Bronchial epithelial cell (primary cell): ENCODE results near the gene CHMP4B. TPM values are rescaled to one million over a fixed set of nuclear protein-coding genes. Genes with fewer than 3 reads are reported as not detected.

Source experiments
- DNase-seq: peaks from one replicate; pipeline ENCODE4 v3.0.0-alpha.2; 2010; ENCODE audit warnings: low read depth
- FAIRE-seq: peaks from 2 replicates; lab custom pipeline; 2011; peaks lifted over from hg19 to GRCh38; lab: Jason Lieb, UNC
- H3K27me3 ChIP-seq: 2 replicates; pipeline ENCODE4 v1.5.1; 2011; ENCODE audit warnings: low read length; ENCODE audit not compliant: control insufficient read depth, insufficient read depth
- H3K36me3 ChIP-seq: 2 replicates; pipeline ENCODE4 v1.5.1; 2011; ENCODE audit warnings: low read length; ENCODE audit not compliant: control insufficient read depth, insufficient read depth
- H3K4me3 ChIP-seq: 2 replicates; pipeline ENCODE4 v1.5.1; 2011; ENCODE audit warnings: mild to moderate bottlenecking, low read depth, low read length, control low read depth
- total RNA-seq: library from RNA; depleted of rRNA; stranded (reverse); fragments of >200 nt; gene quantifications from 2 replicates; pipeline ENCODE4 v1.2.1, GENCODE V29; 2014
- TF ChIP-seq, protein P1 (sequence below): IDR thresholded peaks from 2 replicates; pipeline ENCODE4 v1.5.1; 2011; ENCODE audit warnings: mild to moderate bottlenecking, moderate library complexity, low read length, control low read depth, inconsistent platforms; ENCODE audit not compliant: insufficient read depth, severe bottlenecking

The CHMP4B gene
- total RNA-seq, 1 donor from 2014 or later = 30.5 TPM

DNA sequence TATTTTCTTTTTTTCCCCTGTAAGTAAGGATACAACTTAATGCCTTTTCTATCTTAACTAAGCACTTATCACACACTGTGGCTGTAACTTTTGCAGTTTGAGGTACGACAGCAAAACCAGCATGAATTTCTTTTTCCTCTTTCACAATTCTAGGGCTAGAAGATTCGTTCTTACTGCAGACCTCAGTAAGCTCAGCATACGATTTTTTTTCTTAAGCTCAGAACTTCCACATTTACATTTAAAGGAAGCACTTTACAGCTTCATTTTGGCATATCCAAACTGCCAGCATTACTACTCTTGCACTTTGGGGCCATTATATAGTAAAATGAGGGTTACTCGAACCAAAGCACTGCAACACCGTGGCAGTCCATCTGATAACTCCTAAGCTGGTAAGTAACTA lies 889 bp upstream of the CHMP4B start:
- no peak overlapping the region for H3K4me3 ChIP-seq
- DNase-seq = no peak
- no peaks in the 10 kb centered on the region for H3K27me3 ChIP-seq
- TF ChIP-seq, protein P1, sequence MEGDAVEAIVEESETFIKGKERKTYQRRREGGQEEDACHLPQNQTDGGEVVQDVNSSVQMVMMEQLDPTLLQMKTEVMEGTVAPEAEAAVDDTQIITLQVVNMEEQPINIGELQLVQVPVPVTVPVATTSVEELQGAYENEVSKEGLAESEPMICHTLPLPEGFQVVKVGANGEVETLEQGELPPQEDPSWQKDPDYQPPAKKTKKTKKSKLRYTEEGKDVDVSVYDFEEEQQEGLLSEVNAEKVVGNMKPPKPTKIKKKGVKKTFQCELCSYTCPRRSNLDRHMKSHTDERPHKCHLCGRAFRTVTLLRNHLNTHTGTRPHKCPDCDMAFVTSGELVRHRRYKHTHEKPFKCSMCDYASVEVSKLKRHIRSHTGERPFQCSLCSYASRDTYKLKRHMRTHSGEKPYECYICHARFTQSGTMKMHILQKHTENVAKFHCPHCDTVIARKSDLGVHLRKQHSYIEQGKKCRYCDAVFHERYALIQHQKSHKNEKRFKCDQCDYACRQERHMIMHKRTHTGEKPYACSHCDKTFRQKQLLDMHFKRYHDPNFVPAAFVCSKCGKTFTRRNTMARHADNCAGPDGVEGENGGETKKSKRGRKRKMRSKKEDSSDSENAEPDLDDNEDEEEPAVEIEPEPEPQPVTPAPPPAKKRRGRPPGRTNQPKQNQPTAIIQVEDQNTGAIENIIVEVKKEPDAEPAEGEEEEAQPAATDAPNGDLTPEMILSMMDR = no peak
- no peak for FAIRE-seq
- no peaks in the 10 kb centered on the region for H3K36me3 ChIP-seq

DNA sequence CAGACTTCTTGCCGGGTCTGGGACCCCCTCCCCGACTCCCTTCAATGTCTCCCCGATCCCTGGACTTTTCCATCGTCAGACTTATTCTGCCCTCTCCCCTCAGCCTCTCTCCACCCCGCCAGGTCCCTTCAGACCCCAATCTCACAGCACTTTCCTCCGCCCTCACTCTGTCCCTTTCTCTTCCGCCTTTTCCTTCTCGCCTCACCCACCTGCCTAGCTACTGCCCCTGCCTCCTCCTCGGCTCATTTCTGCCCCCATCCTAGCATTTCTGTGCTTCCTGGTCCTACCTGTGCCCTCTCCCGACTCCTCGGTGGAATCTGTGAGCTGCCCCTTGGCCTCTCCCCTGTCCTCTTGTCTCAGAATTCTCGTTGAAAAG lies 616 bp downstream of the CHMP4B start:
- no peaks in the 10 kb centered on the region for H3K27me3 ChIP-seq
- TF ChIP-seq, protein P1 = no peak
- DNase-seq (peak; percentile 4), FAIRE-seq (no peak)
- H3K36me3 ChIP-seq = no peaks in the 10 kb centered on the region
- H3K4me3 ChIP-seq = peak overlapping the region; percentile 95

DNA sequence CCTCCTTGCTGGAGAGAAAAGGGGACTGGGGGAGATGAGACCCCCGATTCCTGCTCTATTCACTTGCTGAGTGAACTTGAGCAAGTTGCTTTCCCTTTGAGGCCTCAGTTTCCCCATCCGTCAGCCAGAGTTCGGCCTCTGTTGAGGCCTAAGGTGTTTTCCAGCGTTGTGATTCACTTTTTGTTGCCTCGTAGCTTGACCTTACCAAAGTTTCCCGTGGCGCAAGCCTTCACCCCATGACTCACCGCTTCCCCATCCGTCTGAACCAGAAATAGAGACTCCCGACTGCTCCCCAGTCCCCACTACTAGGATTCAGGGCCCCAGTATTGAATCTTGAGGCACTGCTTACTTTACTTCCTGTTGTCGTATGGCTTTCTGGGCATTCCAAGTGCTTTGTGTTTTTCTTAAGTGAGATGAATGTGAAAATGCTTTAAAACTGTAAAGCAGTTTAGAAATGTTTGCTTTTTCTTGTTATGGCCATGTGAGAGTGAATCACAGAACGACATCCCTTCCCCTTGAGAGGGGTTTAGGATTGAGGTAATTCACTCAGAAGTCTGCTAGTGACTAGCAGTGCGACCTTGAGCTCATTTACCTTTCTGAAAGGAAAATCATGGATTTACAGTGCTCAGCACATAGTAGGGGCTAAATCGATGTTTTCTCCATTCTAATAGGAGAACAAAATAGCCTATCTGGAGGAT lies 1.2 kb downstream of the CHMP4B start:
- no peak for FAIRE-seq
- Histone ChIP-seq H3K27me3 (no peaks in the 10 kb centered on the region), H3K4me3 (peak overlapping the region; percentile 95), H3K36me3 (no peaks in the 10 kb centered on the region)
- TF ChIP-seq, protein P1 = no peak
- DNase-seq = peak; percentile 92

DNA sequence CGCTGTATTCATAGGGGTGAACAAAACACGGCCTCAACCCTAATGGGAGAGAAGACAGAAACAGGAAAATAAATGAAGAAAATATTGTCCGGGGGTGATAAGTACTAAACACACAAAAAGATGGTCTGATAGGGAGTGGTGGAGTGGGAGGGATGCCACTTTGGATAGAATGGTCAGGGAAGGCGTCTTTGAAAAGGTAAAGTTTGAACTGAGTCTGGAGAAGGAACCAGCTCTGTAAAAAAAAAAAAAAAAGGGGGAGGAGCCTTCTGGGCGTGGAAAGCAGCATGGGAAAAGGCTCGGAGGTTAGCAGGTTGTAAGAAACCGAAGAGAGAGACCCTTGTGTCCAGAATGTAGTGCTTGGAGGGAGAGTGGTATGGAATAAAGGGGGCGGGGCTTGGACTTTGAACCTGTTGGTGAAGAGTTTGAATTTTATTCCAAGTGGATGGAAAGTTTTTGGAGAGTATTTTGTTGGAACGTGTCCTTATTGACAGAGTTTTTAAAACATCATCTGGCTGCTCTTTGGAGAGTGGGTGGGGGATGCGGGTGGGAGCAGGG lies 1.8 kb downstream of the CHMP4B start:
- DNase-seq (peak; percentile 32), FAIRE-seq (no peak)
- Histone ChIP-seq H3K27me3 (no peaks in the 10 kb centered on the region), H3K36me3 (no peaks in the 10 kb centered on the region), H3K4me3 (peak overlapping the region; percentile 9)
- TF ChIP-seq, protein P1 = no peak

DNA sequence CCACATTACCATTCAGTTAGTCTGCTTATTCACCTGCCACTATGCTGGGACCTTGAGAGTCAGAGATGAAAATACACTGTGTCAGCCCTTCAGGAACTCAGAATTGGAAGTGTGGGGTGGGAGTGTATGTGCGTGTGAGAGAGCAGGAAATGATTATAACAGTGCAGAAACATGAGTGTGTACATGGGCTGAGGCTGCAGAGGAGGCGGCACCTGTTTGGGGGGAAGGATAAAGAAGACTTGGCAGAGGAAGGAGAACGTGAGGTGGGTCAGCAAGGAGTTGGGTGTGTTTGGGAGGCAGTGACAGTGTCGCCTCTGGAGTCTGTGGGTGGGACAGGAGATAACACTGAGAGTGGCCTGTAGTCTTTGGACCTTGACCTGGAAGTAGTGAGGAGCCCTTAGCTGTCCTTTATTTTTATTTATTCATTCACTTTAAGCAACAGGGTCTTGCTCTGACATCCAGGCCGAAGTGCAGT lies 3.1 kb downstream of the CHMP4B start:
- FAIRE-seq (no peak), DNase-seq (no peak)
- TF ChIP-seq, protein P1 = no peak
- H3K36me3 ChIP-seq = no peaks in the 10 kb centered on the region
- no peak overlapping the region for H3K4me3 ChIP-seq
- H3K27me3 ChIP-seq = no peaks in the 10 kb centered on the region
